ENCODE data around the gene LRRC30.

Gene LRRC30

GRCh38 chr18:7236072-7236471 is 5.2 kb downstream of the LRRC30 start:
- Histone ChIP-seq H3K4me3 (no peak overlapping the region), H3K36me3 (no peaks in the 10 kb centered on the region), H3K9me3 (replicated peaks in 1 of 11) (no peaks in the 10 kb centered on the region; a peak in 1 of 22 replicates), H3K4me1 (no peaks in the 10 kb centered on the region; a peak in 1 of 20 replicates), H3K9ac (no peak overlapping the region), H4K20me1 (no peaks in the 10 kb centered on the region), H3K27ac (no peak overlapping the region), H3K4me2 (no peak overlapping the region), H3K27me3 (no peaks in the 10 kb centered on the region)
- no peak for TF ChIP-seq Cebpa-rat (IDR thresholded peaks at IDR 0.05)

DNA sequence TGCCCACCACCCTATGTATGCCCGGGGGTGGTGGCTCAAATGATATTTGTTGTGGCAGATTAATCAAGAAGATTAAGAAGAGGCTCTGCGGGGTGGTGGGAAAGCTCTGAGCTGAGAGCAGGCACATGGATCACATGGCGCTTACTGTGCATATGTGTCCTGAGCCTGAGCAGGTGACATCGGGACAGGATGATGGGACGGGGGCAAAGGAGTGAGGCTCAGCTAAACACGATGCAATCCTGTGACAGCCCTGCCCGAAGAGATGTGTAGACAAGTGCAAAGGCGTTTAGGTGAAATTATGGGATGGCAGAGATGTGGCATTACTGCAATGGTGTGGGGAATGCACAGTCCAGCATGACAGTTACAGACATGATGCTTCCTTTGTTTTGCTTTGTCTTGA is 6.0 kb downstream of the LRRC30 start:
- no peaks in the 10 kb centered on the region for H4K20me1 ChIP-seq
- no peaks in the 10 kb centered on the region; a peak in 1 of 20 replicates for H3K4me1 ChIP-seq
- H3K4me2 ChIP-seq, result no peak overlapping the region
- H3K4me3 ChIP-seq, result no peak overlapping the region
- H3K9ac ChIP-seq, result no peak overlapping the region
- no peak overlapping the region for H3K27ac ChIP-seq
- H3K27me3 ChIP-seq, result no peaks in the 10 kb centered on the region
- H3K9me3 ChIP-seq (replicated peaks in 1 of 11), result no peaks in the 10 kb centered on the region; a peak in 1 of 22 replicates
- no peaks in the 10 kb centered on the region for H3K36me3 ChIP-seq
- TF ChIP-seq Cebpa-rat (IDR thresholded peaks at IDR 0.05), result no peak

DNA sequence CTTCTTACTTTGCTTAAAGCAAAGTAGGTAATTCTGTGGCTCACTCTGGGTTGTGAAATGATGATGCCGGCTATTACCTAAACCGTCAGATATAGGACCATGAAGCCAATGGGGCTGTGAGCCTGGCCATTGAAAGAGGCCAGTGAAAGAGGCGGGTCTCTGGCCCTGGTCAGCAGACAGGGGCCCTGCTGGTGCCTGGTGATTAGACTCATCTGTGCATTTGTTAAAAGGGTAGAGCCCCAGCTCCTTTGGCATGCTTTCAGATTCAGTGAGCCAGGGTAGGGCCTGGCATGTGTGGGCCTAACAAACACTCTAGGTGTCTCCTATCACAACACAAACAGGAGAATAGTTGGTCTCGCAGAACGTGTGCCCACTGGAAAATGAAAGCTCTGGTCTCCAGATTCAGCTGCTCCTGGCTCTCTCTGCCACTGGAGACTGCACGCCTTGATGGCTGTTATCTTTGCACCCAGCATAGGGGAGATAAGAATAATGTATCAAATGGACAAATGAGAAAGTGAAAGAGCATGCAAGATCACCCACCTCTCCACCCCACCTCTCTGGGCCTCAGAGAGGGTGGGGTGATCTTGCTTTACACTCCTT is 6.9 kb downstream of the LRRC30 start:
- Histone ChIP-seq H3K4me1 (no peaks in the 10 kb centered on the region; a peak in 1 of 20 replicates), H3K4me2 (no peak overlapping the region), H4K20me1 (no peaks in the 10 kb centered on the region), H3K9ac (no peak overlapping the region), H3K36me3 (no peaks in the 10 kb centered on the region), H3K27me3 (no peaks in the 10 kb centered on the region), H3K27ac (no peak overlapping the region), H3K9me3 (replicated peaks in 1 of 11) (no peaks in the 10 kb centered on the region; a peak in 1 of 22 replicates), H3K4me3 (no peak overlapping the region)
- TF ChIP-seq Cebpa-rat (IDR thresholded peaks at IDR 0.05), result no peak

DNA sequence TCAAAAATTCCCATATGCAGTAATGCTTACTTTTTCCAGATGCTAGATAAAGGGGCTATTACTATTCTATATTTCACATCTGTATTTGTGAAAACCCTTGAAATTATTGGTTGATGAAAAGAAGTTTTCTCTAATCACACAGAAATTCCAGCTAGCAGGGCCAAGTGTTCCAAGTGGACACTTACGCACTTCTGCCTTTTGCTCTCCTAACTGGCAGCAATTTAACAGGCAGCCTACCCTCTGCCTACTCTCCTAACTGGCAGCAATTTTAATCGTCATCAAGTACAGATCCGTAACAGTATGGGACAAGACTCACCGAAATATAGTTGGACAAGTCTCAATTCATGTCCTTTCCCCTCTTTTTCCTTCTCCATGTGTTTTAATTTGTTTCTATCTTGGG is 12.0 kb downstream of the LRRC30 start:
- H3K9me3 ChIP-seq (replicated peaks in 1 of 11), result no peaks in the 10 kb centered on the region; a peak in 1 of 22 replicates
- TF ChIP-seq Cebpa-rat (IDR thresholded peaks at IDR 0.05), result no peak
- H4K20me1 ChIP-seq, result no peaks in the 10 kb centered on the region
- no peak overlapping the region for H3K4me3 ChIP-seq
- H3K36me3 ChIP-seq, result no peaks in the 10 kb centered on the region
- no peak overlapping the region for H3K27ac ChIP-seq
- H3K4me1 ChIP-seq, result no peaks in the 10 kb centered on the region
- H3K4me2 ChIP-seq, result no peak overlapping the region
- no peaks in the 10 kb centered on the region for H3K27me3 ChIP-seq
- H3K9ac ChIP-seq, result no peak overlapping the region

- Histone ChIP-seq H3K9ac (no peak overlapping the region), H4K20me1 (no peaks in the 10 kb centered on the region), H3K27ac (no peak overlapping the region), H3K4me2 (no peak overlapping the region), H3K4me1 (no peaks in the 10 kb centered on the region), H3K36me3 (no peaks in the 10 kb centered on the region), H3K27me3 (no peaks in the 10 kb centered on the region), H3K9me3 (replicated peaks in 1 of 11) (no peaks in the 10 kb centered on the region), H3K4me3 (no peak overlapping the region)
- no peak for TF ChIP-seq Cebpa-rat (IDR thresholded peaks at IDR 0.05)
Observed at GRCh38 chr18:7248877-7249276, 18.0 kb downstream of the LRRC30 start.

DNA sequence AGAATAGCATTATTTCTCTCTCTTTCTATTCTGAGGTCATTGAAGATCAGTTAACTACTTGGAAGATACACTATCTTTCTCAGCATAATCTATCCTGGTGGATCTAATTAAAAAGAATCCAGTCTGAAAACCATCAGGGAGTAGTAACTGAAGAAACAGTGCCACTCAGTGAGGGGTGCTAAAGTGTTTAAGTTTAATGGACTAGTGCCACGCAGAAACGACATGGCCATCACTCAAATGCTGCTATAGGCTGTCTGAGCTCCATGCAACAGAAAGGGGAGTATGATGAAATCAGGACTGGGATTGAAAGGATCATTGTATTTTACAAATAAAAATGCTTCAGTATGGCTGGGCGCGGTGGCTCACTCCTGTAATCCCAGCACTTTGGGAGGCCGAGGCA is 23.3 kb downstream of the LRRC30 start:
- no peaks in the 10 kb centered on the region for H3K4me1 ChIP-seq
- no peak overlapping the region for H3K9ac ChIP-seq
- no peak overlapping the region for H3K27ac ChIP-seq
- H3K9me3 ChIP-seq (replicated peaks in 1 of 11), result no peaks in the 10 kb centered on the region
- no peaks in the 10 kb centered on the region for H4K20me1 ChIP-seq
- H3K36me3 ChIP-seq, result no peaks in the 10 kb centered on the region
- H3K4me3 ChIP-seq, result no peak overlapping the region
- TF ChIP-seq Cebpa-rat (IDR thresholded peaks at IDR 0.05), result no peak
- H3K27me3 ChIP-seq, result no peaks in the 10 kb centered on the region
- H3K4me2 ChIP-seq, result no peak overlapping the region

- H3K27ac ChIP-seq, result no peak overlapping the region
- H4K20me1 ChIP-seq, result no peaks in the 10 kb centered on the region
- H3K9me3 ChIP-seq (replicated peaks in 1 of 11), result no peaks in the 10 kb centered on the region
- H3K4me1 ChIP-seq, result no peaks in the 10 kb centered on the region; a peak in 1 of 20 replicates
- H3K4me2 ChIP-seq, result no peak overlapping the region
- H3K27me3 ChIP-seq, result no peaks in the 10 kb centered on the region
- no peak for TF ChIP-seq Cebpa-rat (IDR thresholded peaks at IDR 0.05)
- H3K36me3 ChIP-seq, result no peaks in the 10 kb centered on the region
- no peak overlapping the region for H3K9ac ChIP-seq
- no peak overlapping the region for H3K4me3 ChIP-seq
Observed at GRCh38 chr18:7255054-7255453, 24.2 kb downstream of the LRRC30 start.

GRCh38 chr18:7255643-7256042 is 24.8 kb downstream of the LRRC30 start:
- Histone ChIP-seq H3K27me3 (no peaks in the 10 kb centered on the region), H3K36me3 (no peaks in the 10 kb centered on the region), H4K20me1 (no peaks in the 10 kb centered on the region), H3K4me2 (no peak overlapping the region), H3K4me1 (no peaks in the 10 kb centered on the region; a peak in 1 of 20 replicates), H3K9ac (no peak overlapping the region), H3K27ac (no peak overlapping the region), H3K9me3 (replicated peaks in 1 of 11) (no peaks in the 10 kb centered on the region), H3K4me3 (no peak overlapping the region)
- no peak for TF ChIP-seq Cebpa-rat (IDR thresholded peaks at IDR 0.05)

GRCh38 chr18:7256618-7257425 is 25.9 kb downstream of the LRRC30 start:
- Histone ChIP-seq H4K20me1 (no peaks in the 10 kb centered on the region), H3K27ac (no peak overlapping the region), H3K4me2 (no peak overlapping the region), H3K27me3 (no peaks in the 10 kb centered on the region), H3K9me3 (replicated peaks in 1 of 11) (no peaks in the 10 kb centered on the region), H3K4me3 (no peak overlapping the region), H3K9ac (no peak overlapping the region), H3K4me1 (no peaks in the 10 kb centered on the region; a peak in 1 of 20 replicates), H3K36me3 (no peaks in the 10 kb centered on the region)
- TF ChIP-seq Cebpa-rat (IDR thresholded peaks at IDR 0.05), result no peak

DNA sequence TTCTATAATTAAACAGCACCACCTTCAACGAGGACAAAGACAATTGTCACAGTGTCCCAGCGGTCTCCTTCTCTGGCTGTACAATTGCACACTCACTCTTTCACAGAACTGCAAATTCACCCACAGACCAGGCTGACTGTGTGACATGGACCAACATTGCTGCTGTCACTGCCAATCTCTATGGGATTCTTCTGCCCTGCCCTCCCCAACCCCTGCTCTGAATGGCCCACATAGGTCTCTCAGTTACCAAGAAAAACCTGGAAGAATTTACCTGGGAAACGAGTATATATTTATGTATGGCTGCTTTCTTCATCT is 26.5 kb downstream of the LRRC30 start:
- no peak overlapping the region for H3K4me3 ChIP-seq
- H3K9ac ChIP-seq, result no peak overlapping the region
- no peak overlapping the region for H3K4me2 ChIP-seq
- TF ChIP-seq Cebpa-rat (IDR thresholded peaks at IDR 0.05), result no peak
- H3K27me3 ChIP-seq, result no peaks in the 10 kb centered on the region
- H3K36me3 ChIP-seq, result no peaks in the 10 kb centered on the region
- H3K27ac ChIP-seq, result no peak overlapping the region
- H3K9me3 ChIP-seq (replicated peaks in 1 of 11), result no peaks in the 10 kb centered on the region
- no peaks in the 10 kb centered on the region for H4K20me1 ChIP-seq
- no peaks in the 10 kb centered on the region; a peak in 1 of 20 replicates for H3K4me1 ChIP-seq

Data from BLaER1 treated with 17β-estradiol and CSF1 and Interleukin-3, amounts not matched to agents 10 nM and 100 nM (cell line).